ENCODE measurements around the gene TMEM8B.
A peak's percentile ranks its signal among the peaks of the same experiment; 100 is the strongest.

Gene TMEM8B

GRCh38 chr9:35847792-35848572 lies 19.0 kb downstream of the TMEM8B start:
- DNase-seq (ENCODE audit: extremely low spot score), result peak; percentile 77
- no peak for TF ChIP-seq CTCF (IDR thresholded peaks at IDR 0.05; ENCODE audit: control extremely low read depth, extremely low read depth, low read depth, missing control alignments)
- CTCF ChIA-PET, result interaction anchor here (1.0 to 2.1 kb wide), 7 partner anchors 8 to 58 kb away, joined by 3 to 15 read pairs (median 4); no protein-coding TSS in a partner anchor
- POLR2A ChIA-PET, result no interaction called here

DNA sequence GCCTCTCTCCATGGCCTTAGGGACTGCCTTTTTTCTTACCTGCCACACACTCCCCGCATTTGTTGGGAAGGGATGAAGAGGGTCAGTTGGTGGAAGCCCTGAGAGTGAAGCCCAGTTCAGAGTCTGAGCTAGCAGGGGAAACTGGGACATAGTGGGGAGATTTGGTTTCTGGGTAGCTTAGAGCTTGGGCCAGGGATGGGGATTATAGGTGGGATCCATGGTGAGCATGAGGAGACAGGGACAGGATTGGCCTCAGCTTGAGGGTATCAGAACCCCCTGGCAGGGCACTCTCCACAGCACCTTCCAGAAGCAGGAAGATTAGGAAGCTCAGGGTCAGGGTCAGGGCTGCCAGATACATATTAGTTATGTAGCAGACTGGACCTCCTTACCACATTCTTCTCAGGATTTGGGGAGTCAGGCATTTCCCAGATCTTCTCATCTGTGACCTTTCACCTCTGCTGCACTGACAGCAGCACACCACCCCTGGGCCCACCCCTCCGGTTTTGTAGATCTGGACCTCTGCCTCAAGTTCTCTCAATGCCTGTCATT lies 23.3 kb downstream of the TMEM8B start:
- ChIA-PET POLR2A (no interaction called here), CTCF (interaction anchor here (1.5 to 5.8 kb wide), 3 partner anchors 10 to 30 kb away, joined by 7 to 26 read pairs (median 9); no protein-coding TSS in a partner anchor)
- DNase-seq (ENCODE audit: extremely low spot score), result no peak
- no peak for TF ChIP-seq CTCF (IDR thresholded peaks at IDR 0.05; ENCODE audit: control extremely low read depth, extremely low read depth, low read depth, missing control alignments)

- TF ChIP-seq CTCF (IDR thresholded peaks at IDR 0.05; ENCODE audit: control extremely low read depth, extremely low read depth, low read depth, missing control alignments), result no peak
- ChIA-PET CTCF (interaction anchor here (1.0 to 5.8 kb wide), 4 partner anchors 11 to 29 kb away, joined by 3 to 26 read pairs (median 8); no protein-coding TSS in a partner anchor), POLR2A (no interaction called here)
- DNase-seq (ENCODE audit: extremely low spot score), result no peak
These were observed 24.1 kb downstream of the TMEM8B start for GRCh38 chr9:35852876-35853865.

DNA sequence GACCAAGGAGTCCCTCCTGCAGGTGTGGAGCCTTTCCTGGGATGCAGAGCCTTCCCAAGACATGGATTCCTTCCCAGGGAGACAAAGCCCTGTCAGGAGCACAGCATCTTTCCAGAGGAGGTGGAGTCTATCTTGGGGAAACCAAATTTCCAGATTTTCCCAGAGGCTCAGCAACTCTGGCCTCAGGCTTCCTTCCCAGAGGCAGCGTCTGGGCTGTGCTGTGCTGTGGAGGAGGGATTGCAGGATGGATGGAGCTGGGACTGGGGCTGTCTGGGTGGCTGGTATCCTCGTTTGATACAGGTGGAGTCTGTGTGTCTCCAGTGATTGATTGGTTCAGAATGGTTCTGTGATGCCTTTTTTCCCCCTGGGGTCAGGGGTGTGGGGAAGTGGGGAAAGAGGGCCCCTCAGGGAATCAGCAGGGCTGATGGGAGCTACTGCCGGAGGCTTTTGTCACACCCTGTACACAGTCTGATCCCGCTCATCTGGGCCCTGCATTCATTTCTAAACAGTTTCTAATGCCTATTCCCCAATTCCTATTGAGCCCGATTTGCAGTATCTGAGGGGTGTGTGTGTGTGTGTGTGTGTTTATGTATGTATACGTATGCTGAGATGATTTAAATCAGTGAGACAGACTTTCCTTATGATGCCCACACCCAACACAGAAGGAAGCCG lies 25.2 kb downstream of the TMEM8B start:
- no peak for TF ChIP-seq CTCF (IDR thresholded peaks at IDR 0.05; ENCODE audit: control extremely low read depth, extremely low read depth, low read depth, missing control alignments)
- no peak for DNase-seq (ENCODE audit: extremely low spot score)
- POLR2A ChIA-PET, result no interaction called here
- CTCF ChIA-PET, result interaction anchor here (3.8 to 5.8 kb wide), 3 partner anchors 27 to 28 kb away, joined by 22 to 26 read pairs (median 26); no protein-coding TSS in a partner anchor

- POLR2A ChIA-PET, result interaction anchor here (0.7 kb wide), 1 partner anchor 198 kb away, joined by 3 read pairs; the partner anchor contains the start of genes CCDC107 and RMRP
- CTCF ChIA-PET, result interaction anchor here (1.1 to 5.1 kb wide), 6 partner anchors 11 to 32 kb away, joined by 3 to 26 read pairs (median 4); no protein-coding TSS in a partner anchor
- TF ChIP-seq CTCF (IDR thresholded peaks at IDR 0.05; ENCODE audit: control extremely low read depth, extremely low read depth, low read depth, missing control alignments), result no peak
- DNase-seq (ENCODE audit: extremely low spot score), result no peak
These were observed 27.2 kb downstream of the TMEM8B start for GRCh38 chr9:35856206-35856605.

All from GM10248 (cell line).